ENCODE results near the gene FBLN2.

Gene FBLN2

GRCh38 chr3:13618836-13619235 is 69.9 kb downstream of the FBLN2 start:
- Histone ChIP-seq H3K27me3 (ENCODE audit: insufficient read depth, low read length) (no peaks in the 10 kb centered on the region), H3K79me1 (ENCODE audit: low read length) (no peaks in the 10 kb centered on the region), H2AK5ac (ENCODE audit: low read length) (no peak overlapping the region), H4K12ac (ENCODE audit: low read depth, low read length) (no peak overlapping the region), H2AFZ (ENCODE audit: insufficient read depth, low read length, poor library complexity) (no peak overlapping the region), H2BK120ac (ENCODE audit: insufficient read depth, low read length, poor library complexity) (no peak overlapping the region), H2BK5ac (ENCODE audit: low read depth, low read length, poor library complexity) (no peak overlapping the region), H3K18ac (ENCODE audit: low read length) (no peak overlapping the region), H3K36me3 (ENCODE audit: control insufficient read depth in 1 of 2, insufficient read depth in 2 of 2, low read length in 2 of 2) (no peaks in the 10 kb centered on the region), H3K9ac (ENCODE audit: low read length) (no peak overlapping the region), H3K4ac (ENCODE audit: low read depth, low read length) (no peak overlapping the region), H2BK12ac (ENCODE audit: low read length) (no peak overlapping the region), H3K27ac (ENCODE audit: low read depth, low read length) (no peak overlapping the region), H3K79me2 (ENCODE audit: control insufficient read depth, insufficient read depth, low read length, poor library complexity) (no peaks in the 10 kb centered on the region), H4K91ac (ENCODE audit: low read depth, low read length) (no peak overlapping the region), H3K4me2 (ENCODE audit: low read length) (no peak overlapping the region), H3K4me3 (ENCODE audit: low read depth, low read length) (no peak overlapping the region), H3K9me3 (ENCODE audit: insufficient read depth, low read depth, low read length) (peaks cover 10% of the 10 kb centered on the region), H3K23ac (ENCODE audit: low read length) (no peak overlapping the region), H3K4me1 (ENCODE audit: control insufficient read depth in 1 of 2, insufficient read depth in 2 of 2, low read length in 2 of 2) (no peaks in the 10 kb centered on the region), H3K14ac (ENCODE audit: low read length) (no peak overlapping the region), H4K8ac (ENCODE audit: low read depth, low read length) (no peak overlapping the region)
- no CpG with 5 or more reads among the region's 3 CpGs for WGBS (ENCODE audit: extremely low coverage, insufficient coverage, insufficient read length)
- DNase-seq = no peak

GRCh38 chr3:13619661-13620230 is 70.8 kb downstream of the FBLN2 start:
- H3K9ac ChIP-seq (ENCODE audit: low read length) = no peak overlapping the region
- no peak overlapping the region for H4K12ac ChIP-seq (ENCODE audit: low read depth, low read length)
- H3K79me2 ChIP-seq (ENCODE audit: control insufficient read depth, insufficient read depth, low read length, poor library complexity) = no peaks in the 10 kb centered on the region
- no peaks in the 10 kb centered on the region for H3K27me3 ChIP-seq (ENCODE audit: insufficient read depth, low read length)
- WGBS (ENCODE audit: extremely low coverage, insufficient coverage, insufficient read length) = no CpG with 5 or more reads among the region's 13 CpGs
- peaks cover 10% of the 10 kb centered on the region for H3K9me3 ChIP-seq (ENCODE audit: insufficient read depth, low read depth, low read length)
- H2AK5ac ChIP-seq (ENCODE audit: low read length) = no peak overlapping the region
- H3K79me1 ChIP-seq (ENCODE audit: low read length) = no peaks in the 10 kb centered on the region
- H3K23ac ChIP-seq (ENCODE audit: low read length) = no peak overlapping the region
- H3K4me1 ChIP-seq (ENCODE audit: control insufficient read depth in 1 of 2, insufficient read depth in 2 of 2, low read length in 2 of 2) = no peaks in the 10 kb centered on the region
- no peak overlapping the region for H2BK5ac ChIP-seq (ENCODE audit: low read depth, low read length, poor library complexity)
- no peak overlapping the region for H3K4ac ChIP-seq (ENCODE audit: low read depth, low read length)
- no peak overlapping the region for H2AFZ ChIP-seq (ENCODE audit: insufficient read depth, low read length, poor library complexity)
- no peak overlapping the region for H2BK120ac ChIP-seq (ENCODE audit: insufficient read depth, low read length, poor library complexity)
- no peak overlapping the region for H3K18ac ChIP-seq (ENCODE audit: low read length)
- no peaks in the 10 kb centered on the region for H3K36me3 ChIP-seq (ENCODE audit: control insufficient read depth in 1 of 2, insufficient read depth in 2 of 2, low read length in 2 of 2)
- DNase-seq = no peak
- no peak overlapping the region for H3K27ac ChIP-seq (ENCODE audit: low read depth, low read length)
- no peak overlapping the region for H3K4me2 ChIP-seq (ENCODE audit: low read length)
- H4K91ac ChIP-seq (ENCODE audit: low read depth, low read length) = no peak overlapping the region
- no peak overlapping the region for H3K4me3 ChIP-seq (ENCODE audit: low read depth, low read length)
- H2BK12ac ChIP-seq (ENCODE audit: low read length) = no peak overlapping the region
- no peak overlapping the region for H3K14ac ChIP-seq (ENCODE audit: low read length)
- no peak overlapping the region for H4K8ac ChIP-seq (ENCODE audit: low read depth, low read length)

- no peak overlapping the region for H3K4me2 ChIP-seq (ENCODE audit: low read length)
- no peak overlapping the region for H3K23ac ChIP-seq (ENCODE audit: low read length)
- H3K27me3 ChIP-seq (ENCODE audit: insufficient read depth, low read length) = no peaks in the 10 kb centered on the region
- H3K14ac ChIP-seq (ENCODE audit: low read length) = no peak overlapping the region
- no peaks in the 10 kb centered on the region for H3K79me1 ChIP-seq (ENCODE audit: low read length)
- H3K9ac ChIP-seq (ENCODE audit: low read length) = no peak overlapping the region
- no peak overlapping the region for H3K4ac ChIP-seq (ENCODE audit: low read depth, low read length)
- H3K27ac ChIP-seq (ENCODE audit: low read depth, low read length) = no peak overlapping the region
- H2AK5ac ChIP-seq (ENCODE audit: low read length) = no peak overlapping the region
- no peak for DNase-seq
- no peak overlapping the region for H2BK12ac ChIP-seq (ENCODE audit: low read length)
- no peaks in the 10 kb centered on the region for H3K4me1 ChIP-seq (ENCODE audit: control insufficient read depth in 1 of 2, insufficient read depth in 2 of 2, low read length in 2 of 2)
- H3K4me3 ChIP-seq (ENCODE audit: low read depth, low read length) = no peak overlapping the region
- no peak overlapping the region for H2BK120ac ChIP-seq (ENCODE audit: insufficient read depth, low read length, poor library complexity)
- H4K91ac ChIP-seq (ENCODE audit: low read depth, low read length) = no peak overlapping the region
- no peak overlapping the region for H2BK5ac ChIP-seq (ENCODE audit: low read depth, low read length, poor library complexity)
- H4K8ac ChIP-seq (ENCODE audit: low read depth, low read length) = no peak overlapping the region
- WGBS (ENCODE audit: extremely low coverage, insufficient coverage, insufficient read length) = no CpG with 5 or more reads among the region's 4 CpGs
- no peaks in the 10 kb centered on the region for H3K36me3 ChIP-seq (ENCODE audit: control insufficient read depth in 1 of 2, insufficient read depth in 2 of 2, low read length in 2 of 2)
- no peaks in the 10 kb centered on the region for H3K79me2 ChIP-seq (ENCODE audit: control insufficient read depth, insufficient read depth, low read length, poor library complexity)
- no peak overlapping the region for H3K18ac ChIP-seq (ENCODE audit: low read length)
- H4K12ac ChIP-seq (ENCODE audit: low read depth, low read length) = no peak overlapping the region
- H2AFZ ChIP-seq (ENCODE audit: insufficient read depth, low read length, poor library complexity) = no peak overlapping the region
- peaks cover 8% of the 10 kb centered on the region for H3K9me3 ChIP-seq (ENCODE audit: insufficient read depth, low read depth, low read length)
These were observed 71.4 kb downstream of the FBLN2 start for GRCh38 chr3:13620281-13620680.

DNA sequence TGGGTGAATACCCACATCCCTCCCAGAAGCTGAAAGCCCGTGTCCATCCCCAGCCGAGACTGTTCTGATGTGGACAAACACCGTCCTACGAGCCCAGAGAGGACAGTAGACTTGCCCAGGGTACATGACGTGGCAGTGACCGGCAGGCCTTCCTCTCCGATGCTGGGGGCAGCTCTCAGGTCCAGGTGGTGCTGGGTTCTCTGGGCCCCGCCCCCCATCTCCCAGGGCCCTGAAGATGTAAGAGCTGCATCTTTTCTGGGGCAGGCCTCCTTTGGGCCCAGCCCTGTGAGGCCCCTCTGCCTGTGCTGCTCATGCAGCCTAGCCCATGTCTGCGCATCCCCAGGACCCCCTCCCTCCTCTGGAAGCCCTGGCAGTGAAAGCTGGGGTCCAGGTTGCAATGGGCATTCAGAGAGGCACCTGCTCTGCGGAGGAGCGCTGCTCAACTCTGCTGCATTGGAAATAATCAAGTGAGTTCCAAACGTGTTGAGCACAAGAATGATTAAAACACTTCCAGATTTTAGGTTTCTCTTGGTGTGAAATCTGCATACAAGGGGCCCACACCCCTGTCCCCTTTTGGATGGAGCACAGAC is 71.9 kb downstream of the FBLN2 start:
- H2BK5ac ChIP-seq (ENCODE audit: low read depth, low read length, poor library complexity) = no peak overlapping the region
- H3K9ac ChIP-seq (ENCODE audit: low read length) = no peak overlapping the region
- no peak overlapping the region for H4K8ac ChIP-seq (ENCODE audit: low read depth, low read length)
- H3K23ac ChIP-seq (ENCODE audit: low read length) = no peak overlapping the region
- H3K79me1 ChIP-seq (ENCODE audit: low read length) = no peaks in the 10 kb centered on the region
- H3K14ac ChIP-seq (ENCODE audit: low read length) = no peak overlapping the region
- H2BK120ac ChIP-seq (ENCODE audit: insufficient read depth, low read length, poor library complexity) = no peak overlapping the region
- no peak for DNase-seq
- H2AFZ ChIP-seq (ENCODE audit: insufficient read depth, low read length, poor library complexity) = no peak overlapping the region
- H2BK12ac ChIP-seq (ENCODE audit: low read length) = no peak overlapping the region
- peaks cover 7% of the 10 kb centered on the region for H3K9me3 ChIP-seq (ENCODE audit: insufficient read depth, low read depth, low read length)
- H3K4me1 ChIP-seq (ENCODE audit: control insufficient read depth in 1 of 2, insufficient read depth in 2 of 2, low read length in 2 of 2) = no peaks in the 10 kb centered on the region
- no peak overlapping the region for H2AK5ac ChIP-seq (ENCODE audit: low read length)
- H4K12ac ChIP-seq (ENCODE audit: low read depth, low read length) = no peak overlapping the region
- no peak overlapping the region for H3K4me2 ChIP-seq (ENCODE audit: low read length)
- no peak overlapping the region for H3K4ac ChIP-seq (ENCODE audit: low read depth, low read length)
- H3K4me3 ChIP-seq (ENCODE audit: low read depth, low read length) = no peak overlapping the region
- no peak overlapping the region for H4K91ac ChIP-seq (ENCODE audit: low read depth, low read length)
- no peaks in the 10 kb centered on the region for H3K36me3 ChIP-seq (ENCODE audit: control insufficient read depth in 1 of 2, insufficient read depth in 2 of 2, low read length in 2 of 2)
- H3K79me2 ChIP-seq (ENCODE audit: control insufficient read depth, insufficient read depth, low read length, poor library complexity) = no peaks in the 10 kb centered on the region
- no peaks in the 10 kb centered on the region for H3K27me3 ChIP-seq (ENCODE audit: insufficient read depth, low read length)
- no CpG with 5 or more reads among the region's 12 CpGs for WGBS (ENCODE audit: extremely low coverage, insufficient coverage, insufficient read length)
- H3K18ac ChIP-seq (ENCODE audit: low read length) = no peak overlapping the region
- H3K27ac ChIP-seq (ENCODE audit: low read depth, low read length) = no peak overlapping the region
